ENCODE measurements around the gene JAG1.

The JAG1 gene

GRCh38 chr20:10699941-10700340 is 26.1 kb upstream of the JAG1 start:
- H3K4me1 ChIP-seq (ENCODE audit: control insufficient read depth, low read length) = no peaks in the 10 kb centered on the region
- no peaks in the 10 kb centered on the region for H3K9me2 ChIP-seq (replicated peaks; ENCODE audit: control insufficient read depth, low read length)
- TF ChIP-seq, protein P1, sequence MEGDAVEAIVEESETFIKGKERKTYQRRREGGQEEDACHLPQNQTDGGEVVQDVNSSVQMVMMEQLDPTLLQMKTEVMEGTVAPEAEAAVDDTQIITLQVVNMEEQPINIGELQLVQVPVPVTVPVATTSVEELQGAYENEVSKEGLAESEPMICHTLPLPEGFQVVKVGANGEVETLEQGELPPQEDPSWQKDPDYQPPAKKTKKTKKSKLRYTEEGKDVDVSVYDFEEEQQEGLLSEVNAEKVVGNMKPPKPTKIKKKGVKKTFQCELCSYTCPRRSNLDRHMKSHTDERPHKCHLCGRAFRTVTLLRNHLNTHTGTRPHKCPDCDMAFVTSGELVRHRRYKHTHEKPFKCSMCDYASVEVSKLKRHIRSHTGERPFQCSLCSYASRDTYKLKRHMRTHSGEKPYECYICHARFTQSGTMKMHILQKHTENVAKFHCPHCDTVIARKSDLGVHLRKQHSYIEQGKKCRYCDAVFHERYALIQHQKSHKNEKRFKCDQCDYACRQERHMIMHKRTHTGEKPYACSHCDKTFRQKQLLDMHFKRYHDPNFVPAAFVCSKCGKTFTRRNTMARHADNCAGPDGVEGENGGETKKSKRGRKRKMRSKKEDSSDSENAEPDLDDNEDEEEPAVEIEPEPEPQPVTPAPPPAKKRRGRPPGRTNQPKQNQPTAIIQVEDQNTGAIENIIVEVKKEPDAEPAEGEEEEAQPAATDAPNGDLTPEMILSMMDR (IDR thresholded peaks at IDR 0.05; ENCODE audit: low read depth, low read length, poor library complexity, severe bottlenecking) = no peak
- TF ChIP-seq EZH2phosphoT487 (IDR thresholded peaks at IDR 0.05; ENCODE audit: borderline replicate concordance, low read length) = no peak
- no peaks in the 10 kb centered on the region for H4K20me1 ChIP-seq (ENCODE audit: control insufficient read depth, insufficient read depth, low read depth, low read length)
- no peaks in the 10 kb centered on the region for H3F3A ChIP-seq (ENCODE audit: control insufficient read depth, insufficient read depth)
- H3K9me3 ChIP-seq (ENCODE audit: control insufficient read depth, insufficient read depth, low read length) = no peaks in the 10 kb centered on the region
- no peaks in the 10 kb centered on the region for H3K79me2 ChIP-seq (ENCODE audit: control insufficient read depth, low read length)
- no peak overlapping the region for H3K4me3 ChIP-seq (ENCODE audit: low read length)
- H3K36me3 ChIP-seq (ENCODE audit: control insufficient read depth, low read length) = no peaks in the 10 kb centered on the region
- no peak overlapping the region for H3K4me2 ChIP-seq (ENCODE audit: low read length)
- H3K27me3 ChIP-seq (ENCODE audit: control insufficient read depth, low read length) = no peaks in the 10 kb centered on the region
- H3K27ac ChIP-seq (ENCODE audit: low read depth, low read length) = no peak overlapping the region

GRCh38 chr20:10699489-10699888 is 25.7 kb upstream of the JAG1 start:
- H3K27ac ChIP-seq (ENCODE audit: low read depth, low read length) = no peak overlapping the region
- TF ChIP-seq EZH2phosphoT487 (IDR thresholded peaks at IDR 0.05; ENCODE audit: borderline replicate concordance, low read length) = no peak
- TF ChIP-seq, protein P1 (IDR thresholded peaks at IDR 0.05; ENCODE audit: low read depth, low read length, poor library complexity, severe bottlenecking) = no peak
- H3K4me2 ChIP-seq (ENCODE audit: low read length) = no peak overlapping the region
- H3F3A ChIP-seq (ENCODE audit: control insufficient read depth, insufficient read depth) = no peaks in the 10 kb centered on the region
- H3K4me3 ChIP-seq (ENCODE audit: low read length) = no peak overlapping the region
- H3K4me1 ChIP-seq (ENCODE audit: control insufficient read depth, low read length) = no peaks in the 10 kb centered on the region
- H3K27me3 ChIP-seq (ENCODE audit: control insufficient read depth, low read length) = no peaks in the 10 kb centered on the region
- no peaks in the 10 kb centered on the region for H4K20me1 ChIP-seq (ENCODE audit: control insufficient read depth, insufficient read depth, low read depth, low read length)
- H3K9me3 ChIP-seq (ENCODE audit: control insufficient read depth, insufficient read depth, low read length) = no peaks in the 10 kb centered on the region
- no peaks in the 10 kb centered on the region for H3K36me3 ChIP-seq (ENCODE audit: control insufficient read depth, low read length)
- H3K9me2 ChIP-seq (replicated peaks; ENCODE audit: control insufficient read depth, low read length) = no peaks in the 10 kb centered on the region
- H3K79me2 ChIP-seq (ENCODE audit: control insufficient read depth, low read length) = no peaks in the 10 kb centered on the region

- Histone ChIP-seq H3K4me2 (ENCODE audit: low read length) (no peak overlapping the region), H3K27me3 (ENCODE audit: control insufficient read depth, low read length) (no peaks in the 10 kb centered on the region), H3K27ac (ENCODE audit: low read depth, low read length) (no peak overlapping the region), H3K36me3 (ENCODE audit: control insufficient read depth, low read length) (no peaks in the 10 kb centered on the region), H3K9me3 (ENCODE audit: control insufficient read depth, insufficient read depth, low read length) (no peaks in the 10 kb centered on the region), H3K4me3 (ENCODE audit: low read length) (no peak overlapping the region), H3K79me2 (ENCODE audit: control insufficient read depth, low read length) (no peaks in the 10 kb centered on the region), H4K20me1 (ENCODE audit: control insufficient read depth, insufficient read depth, low read depth, low read length) (no peaks in the 10 kb centered on the region), H3F3A (ENCODE audit: control insufficient read depth, insufficient read depth) (no peaks in the 10 kb centered on the region), H3K4me1 (ENCODE audit: control insufficient read depth, low read length) (no peaks in the 10 kb centered on the region), H3K9me2 (replicated peaks; ENCODE audit: control insufficient read depth, low read length) (no peaks in the 10 kb centered on the region)
- TF ChIP-seq, protein P1 (IDR thresholded peaks at IDR 0.05; ENCODE audit: low read depth, low read length, poor library complexity, severe bottlenecking) = peak; percentile 84
- no peak for TF ChIP-seq EZH2phosphoT487 (IDR thresholded peaks at IDR 0.05; ENCODE audit: borderline replicate concordance, low read length)
These were observed 22.9 kb upstream of the JAG1 start for GRCh38 chr20:10696650-10697049.

DNA sequence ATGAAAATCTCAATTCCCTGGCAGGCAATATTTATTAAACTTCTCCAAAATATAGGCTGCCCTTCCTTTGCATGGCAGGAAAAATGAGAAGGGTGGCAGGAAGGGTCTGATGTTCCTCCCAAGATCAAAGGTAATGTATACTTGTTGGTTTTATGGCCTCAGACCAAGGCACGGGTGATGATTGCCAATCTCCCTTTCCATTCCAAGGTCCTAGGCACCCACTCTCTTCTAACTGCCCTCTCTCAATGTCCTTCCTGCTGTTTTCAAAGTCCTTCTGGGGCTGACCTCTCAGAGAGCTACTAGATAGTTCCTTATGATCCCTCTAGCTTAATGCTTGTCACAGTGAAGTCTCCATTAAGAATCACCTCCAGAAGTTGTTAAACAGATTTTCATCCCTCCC is 15.6 kb upstream of the JAG1 start:
- no peaks in the 10 kb centered on the region for H3K79me2 ChIP-seq (ENCODE audit: control insufficient read depth, low read length)
- H3K9me2 ChIP-seq (replicated peaks; ENCODE audit: control insufficient read depth, low read length) = no peaks in the 10 kb centered on the region
- no peak overlapping the region for H3K27ac ChIP-seq (ENCODE audit: low read depth, low read length)
- no peak overlapping the region for H3K4me3 ChIP-seq (ENCODE audit: low read length)
- no peak overlapping the region for H3K4me2 ChIP-seq (ENCODE audit: low read length)
- H3K36me3 ChIP-seq (ENCODE audit: control insufficient read depth, low read length) = no peaks in the 10 kb centered on the region
- H4K20me1 ChIP-seq (ENCODE audit: control insufficient read depth, insufficient read depth, low read depth, low read length) = no peaks in the 10 kb centered on the region
- peaks cover 14% of the 10 kb centered on the region for H3K27me3 ChIP-seq (ENCODE audit: control insufficient read depth, low read length)
- no peaks in the 10 kb centered on the region for H3F3A ChIP-seq (ENCODE audit: control insufficient read depth, insufficient read depth)
- H3K9me3 ChIP-seq (ENCODE audit: control insufficient read depth, insufficient read depth, low read length) = no peaks in the 10 kb centered on the region
- TF ChIP-seq, protein P1 (IDR thresholded peaks at IDR 0.05; ENCODE audit: low read depth, low read length, poor library complexity, severe bottlenecking) = no peak
- no peak for TF ChIP-seq EZH2phosphoT487 (IDR thresholded peaks at IDR 0.05; ENCODE audit: borderline replicate concordance, low read length)
- no peaks in the 10 kb centered on the region for H3K4me1 ChIP-seq (ENCODE audit: control insufficient read depth, low read length)

Measured in DOHH2 (cell line).